Hair follicle dermal papilla cell (primary cell): Measurements from ENCODE around the gene PRR23C. TPM values are rescaled to one million over a fixed set of nuclear protein-coding genes. Genes with fewer than 3 reads are reported as not detected.

Experiments used
- total RNA-seq: library from RNA; depleted of rRNA; stranded (reverse); fragments of >200 nt; gene quantifications from 2 replicates; pipeline ENCODE4 v1.2.3, GENCODE V29; 2012

PRR23C gene
- total RNA-seq: not detected in 2 replicates

DNA sequence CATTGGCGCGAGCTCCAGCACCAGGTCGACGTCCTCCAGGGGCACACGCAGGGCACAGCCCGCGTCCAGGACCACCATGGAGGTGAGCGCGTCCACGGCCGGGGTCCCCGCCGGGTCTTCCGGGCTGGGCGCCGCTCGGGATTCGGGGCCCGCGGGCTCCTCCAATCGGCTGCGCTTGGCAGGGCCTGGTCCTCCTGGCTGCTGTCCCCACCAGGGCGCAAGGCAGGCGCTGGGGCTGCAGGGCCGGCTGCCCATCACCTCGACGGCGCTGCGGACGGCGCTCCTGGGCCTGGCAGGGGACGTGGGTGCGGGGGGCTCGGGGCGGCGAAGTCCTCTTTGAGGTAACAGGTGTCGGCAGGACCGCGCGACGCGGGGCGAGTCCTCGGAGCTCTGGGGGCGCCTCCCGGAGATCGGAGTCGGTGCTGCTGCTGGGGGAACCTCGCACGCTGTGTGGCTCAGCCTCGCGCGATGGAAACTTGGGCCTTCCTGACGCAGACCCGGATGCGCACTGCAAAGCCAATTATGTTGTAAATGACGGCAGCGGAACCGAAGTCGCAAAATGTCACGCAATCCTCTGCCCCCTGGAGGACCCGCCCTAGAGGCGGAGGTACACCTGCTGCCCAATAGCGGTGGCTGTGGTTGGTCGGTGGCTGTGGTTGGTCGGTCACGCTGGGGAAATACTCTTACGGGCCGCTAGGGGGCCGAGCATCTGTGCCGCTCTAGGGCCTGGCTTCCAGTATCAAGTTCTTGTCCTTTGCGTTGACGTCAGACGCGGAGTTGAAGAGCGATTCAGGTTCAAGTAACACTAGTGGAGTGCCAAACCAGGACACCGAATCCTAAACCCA, at the start of gene PRR23C:
Gene PRR23C (minus strand): TSS at position 527 of the 845 bp plus-strand sequence. CDS start 272 bp downstream, at position 255.

DNA sequence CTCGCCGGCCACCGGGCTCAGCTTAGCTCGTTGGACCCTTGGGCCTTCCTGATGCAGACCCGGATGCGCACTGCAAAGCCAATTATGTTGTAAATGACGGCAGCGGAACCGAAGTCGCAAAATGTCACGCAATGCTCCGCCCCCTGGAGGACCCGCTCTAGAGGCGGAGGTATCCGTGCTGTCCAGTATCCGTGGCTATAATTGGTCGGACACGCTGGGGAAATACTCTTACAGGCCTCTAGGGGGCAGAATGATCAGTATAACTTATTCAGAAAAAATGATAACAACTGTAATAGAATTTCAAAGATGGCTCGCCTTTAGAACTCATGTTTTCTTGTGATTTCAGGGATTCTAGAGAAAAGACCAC, 23.8 kb downstream of the PRR23C start, which contains the start of gene PRR23B:
Gene PRR23B (minus strand): TSS at position 59 of the 367 bp plus-strand sequence. CDS start 265 bp downstream, outside the sequence.

DNA sequence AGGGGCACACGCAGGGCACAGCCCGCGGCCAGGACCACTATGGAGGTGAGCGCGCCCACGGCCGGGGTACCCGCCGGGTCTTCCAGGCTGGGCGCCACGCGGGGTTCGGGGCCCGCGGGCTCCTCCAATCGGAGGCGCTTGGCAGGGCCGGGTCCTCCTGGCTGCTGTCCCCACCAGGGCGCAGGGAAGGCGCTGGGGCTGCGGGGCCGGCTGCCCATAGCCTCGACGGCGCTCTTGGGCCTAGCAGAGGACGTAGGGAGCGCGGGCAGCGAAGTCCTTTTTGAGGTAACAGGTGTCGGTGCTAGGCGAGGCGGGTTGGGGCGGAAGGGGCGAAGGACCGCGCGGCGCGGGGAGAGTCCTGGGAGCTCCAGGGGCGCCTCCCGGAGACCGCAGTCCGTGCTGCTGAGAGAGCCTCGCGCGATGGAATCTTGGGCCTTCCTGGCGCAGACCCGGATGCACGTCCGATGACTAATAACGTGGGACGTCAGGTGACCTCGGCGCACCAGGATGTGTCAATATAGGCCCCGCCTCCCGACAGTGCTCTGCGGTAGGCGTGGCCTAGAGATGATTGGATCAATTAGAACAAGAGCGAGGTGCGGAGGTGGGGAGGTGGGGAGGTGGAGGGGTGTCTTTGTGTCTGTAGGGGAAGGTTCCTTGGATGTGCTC, 38.5 kb downstream of the PRR23C start, which contains the start of gene PRR23A:
Gene PRR23A (minus strand): TSS at position 218 of the 666 bp plus-strand sequence. CDS start 0 bp downstream, at position 218.

Other genes with a start within 250 kb of the PRR23C start
- gene PIK3CB, start 210.0 kb downstream of the PRR23C start, total RNA-seq: 7.9 and 9.1 TPM in 2 replicates
- 6.8 and 8.3 TPM in 2 replicates for gene FOXL2, start 97.8 kb downstream of the PRR23C start, total RNA-seq
- gene FOXL2NB, start 97.7 kb downstream of the PRR23C start, total RNA-seq: 10.4 and 11.8 TPM in 2 replicates
- gene PRR23A, start 38.6 kb downstream of the PRR23C start, total RNA-seq: not detected in 2 replicates
- not detected in 2 replicates for gene PRR23B, start 24.0 kb downstream of the PRR23C start, total RNA-seq